ENCODE results near the gene KIAA1217. TPM values are rescaled to one million over a fixed set of nuclear protein-coding genes. Genes with fewer than 3 reads are reported as not detected.

The KIAA1217 gene
- total and polyA plus RNA-seq, 9 donors: 18.8 to 39.7 (median 21.8) TPM

- H3K27ac ChIP-seq (ENCODE audit: low read length): peak overlapping the region; percentile 50
These were observed 98.2 kb downstream of the KIAA1217 start for GRCh38 chr10:24307116-24307515.

GRCh38 chr10:24307696-24308485 is 99.0 kb downstream of the KIAA1217 start:
- peaks cover 36% of the 10 kb centered on the region for H3K4me1 ChIP-seq (ENCODE audit: control insufficient read depth, insufficient read depth, low read length)
- no peaks in the 10 kb centered on the region for H3K9me3 ChIP-seq (replicated peaks; ENCODE audit: control insufficient read depth, low read depth, low read length)
- H3K27me3 ChIP-seq (ENCODE audit: control insufficient read depth, insufficient read depth, low read length): no peaks in the 10 kb centered on the region
- WGBS (ENCODE audit: insufficient coverage): 67% methylated on average over 5 of the region's 11 CpGs
- peak; percentile 65 for DNase-seq
- H3K27ac ChIP-seq (ENCODE audit: low read length): no peak overlapping the region
- no peak overlapping the region for H3K4me3 ChIP-seq (ENCODE audit: low read length)
- H3K36me3 ChIP-seq (ENCODE audit: control insufficient read depth, insufficient read depth, low read length): no peaks in the 10 kb centered on the region

More at GRCh38 chr10:24307116-24307515, 98.2 kb downstream of the KIAA1217 start:
- Histone ChIP-seq H3K4me1 (ENCODE audit: control insufficient read depth, insufficient read depth, low read length) (peaks cover 36% of the 10 kb centered on the region), H3K36me3 (ENCODE audit: control insufficient read depth, insufficient read depth, low read length) (no peaks in the 10 kb centered on the region), H3K4me3 (ENCODE audit: low read length) (no peak overlapping the region), H3K27me3 (ENCODE audit: control insufficient read depth, insufficient read depth, low read length) (no peaks in the 10 kb centered on the region), H3K9me3 (replicated peaks; ENCODE audit: control insufficient read depth, low read depth, low read length) (no peaks in the 10 kb centered on the region)
- 46% methylated on average over 2 of the region's 4 CpGs for WGBS (ENCODE audit: insufficient coverage)
- DNase-seq: peak; percentile 57

- H3K27me3 ChIP-seq (ENCODE audit: control insufficient read depth, insufficient read depth, low read length): no peaks in the 10 kb centered on the region
- DNase-seq: no peak
- H3K4me3 ChIP-seq (ENCODE audit: low read length): no peak overlapping the region
- WGBS (ENCODE audit: insufficient coverage): 73% methylated on average over 2 of the region's 5 CpGs
- H3K27ac ChIP-seq (ENCODE audit: low read length): no peak overlapping the region
- H3K4me1 ChIP-seq (ENCODE audit: control insufficient read depth, insufficient read depth, low read length): peaks cover 26% of the 10 kb centered on the region
- H3K9me3 ChIP-seq (replicated peaks; ENCODE audit: control insufficient read depth, low read depth, low read length): no peaks in the 10 kb centered on the region
- H3K36me3 ChIP-seq (ENCODE audit: control insufficient read depth, insufficient read depth, low read length): no peaks in the 10 kb centered on the region
These were observed 101.2 kb downstream of the KIAA1217 start for GRCh38 chr10:24310104-24310503.

- H3K27ac ChIP-seq (ENCODE audit: low read length): no peak overlapping the region
- no peaks in the 10 kb centered on the region for H3K36me3 ChIP-seq (ENCODE audit: control insufficient read depth, insufficient read depth, low read length)
- 54% methylated on average over 3 of the region's 6 CpGs for WGBS (ENCODE audit: insufficient coverage)
These were observed 103.0 kb downstream of the KIAA1217 start for GRCh38 chr10:24311888-24312287.

DNA sequence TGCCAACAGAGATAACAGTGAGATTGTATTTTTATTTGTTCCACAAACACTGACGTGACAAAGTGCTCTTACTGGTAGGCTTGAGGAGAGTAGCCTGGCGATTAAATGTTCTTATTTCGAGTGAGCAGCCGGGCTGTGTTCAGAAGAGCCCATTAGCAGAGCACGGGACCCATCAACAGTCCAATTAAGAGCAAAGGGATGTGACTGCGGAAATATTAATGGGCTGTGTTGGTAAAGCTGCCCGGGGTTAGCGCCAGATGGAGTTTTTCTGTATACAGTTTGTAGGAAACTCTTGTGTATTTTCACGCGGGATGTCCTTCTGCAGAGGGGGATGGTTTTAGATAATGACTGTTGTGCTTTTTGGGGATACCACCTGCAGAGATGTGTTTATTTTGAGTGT is 104.3 kb downstream of the KIAA1217 start:
- H3K4me3 ChIP-seq (ENCODE audit: low read length): no peak overlapping the region
- no peak overlapping the region for H3K27ac ChIP-seq (ENCODE audit: low read length)
- peaks cover 8% of the 10 kb centered on the region for H3K4me1 ChIP-seq (ENCODE audit: control insufficient read depth, insufficient read depth, low read length)
- WGBS (ENCODE audit: insufficient coverage): 89% methylated on average over 10 of the region's 10 CpGs
- DNase-seq: no peak
- no peaks in the 10 kb centered on the region for H3K9me3 ChIP-seq (replicated peaks; ENCODE audit: control insufficient read depth, low read depth, low read length)
- no peaks in the 10 kb centered on the region for H3K36me3 ChIP-seq (ENCODE audit: control insufficient read depth, insufficient read depth, low read length)
- no peaks in the 10 kb centered on the region for H3K27me3 ChIP-seq (ENCODE audit: control insufficient read depth, insufficient read depth, low read length)

More at GRCh38 chr10:24311888-24312287, 103.0 kb downstream of the KIAA1217 start:
- H3K4me1 ChIP-seq (ENCODE audit: control insufficient read depth, insufficient read depth, low read length): peaks cover 19% of the 10 kb centered on the region
- no peak overlapping the region for H3K4me3 ChIP-seq (ENCODE audit: low read length)
- H3K9me3 ChIP-seq (replicated peaks; ENCODE audit: control insufficient read depth, low read depth, low read length): no peaks in the 10 kb centered on the region
- DNase-seq: no peak
- H3K27me3 ChIP-seq (ENCODE audit: control insufficient read depth, insufficient read depth, low read length): no peaks in the 10 kb centered on the region

DNA sequence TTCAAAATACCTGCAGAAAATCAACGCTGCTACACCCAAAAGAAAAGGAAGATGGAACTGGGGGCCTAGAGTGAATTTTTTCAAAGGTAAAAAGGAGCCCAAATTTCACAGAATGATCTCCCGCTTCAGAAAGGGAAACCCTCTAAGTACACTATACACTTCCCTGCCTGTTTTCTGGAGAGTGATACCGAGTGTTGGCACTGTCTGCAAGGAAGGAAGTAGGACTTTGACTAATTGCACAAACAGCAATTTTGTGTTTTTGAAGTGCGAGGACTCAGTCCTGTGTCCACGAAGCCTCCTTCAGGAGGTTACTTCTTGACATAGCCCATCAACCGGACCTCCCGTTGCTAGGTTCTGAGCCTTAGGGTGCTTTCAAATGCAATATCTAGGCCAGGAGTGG is 106.3 kb downstream of the KIAA1217 start:
- H3K4me1 ChIP-seq (ENCODE audit: control insufficient read depth, insufficient read depth, low read length): peaks cover 3% of the 10 kb centered on the region
- no peak for DNase-seq

DNA sequence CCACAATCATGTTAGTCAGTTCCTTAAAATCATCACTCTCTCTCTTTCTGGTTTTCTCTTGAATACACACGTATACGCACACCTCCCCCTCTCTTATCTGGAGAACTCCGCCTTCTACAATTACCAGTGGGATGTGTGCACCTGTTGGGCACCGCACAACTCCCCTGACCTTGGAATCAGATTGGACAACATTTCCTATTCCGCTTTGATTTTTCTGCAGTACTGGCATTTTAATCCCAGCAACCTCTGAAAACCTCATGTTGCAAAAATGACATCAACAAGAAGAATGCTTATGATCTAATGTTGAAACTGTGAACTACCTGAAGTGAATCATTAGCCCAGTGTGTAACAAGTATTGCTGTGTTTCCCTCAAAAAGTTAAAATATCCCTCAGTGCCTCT is 109.6 kb downstream of the KIAA1217 start:
- no peak overlapping the region for H3K4me3 ChIP-seq (ENCODE audit: low read length)
- no peaks in the 10 kb centered on the region for H3K27me3 ChIP-seq (ENCODE audit: control insufficient read depth, insufficient read depth, low read length)
- no peak for DNase-seq
- H3K4me1 ChIP-seq (ENCODE audit: control insufficient read depth, insufficient read depth, low read length): no peaks in the 10 kb centered on the region
- WGBS (ENCODE audit: insufficient coverage): 85% methylated on average over 4 of the region's 5 CpGs
- no peaks in the 10 kb centered on the region for H3K36me3 ChIP-seq (ENCODE audit: control insufficient read depth, insufficient read depth, low read length)
- no peaks in the 10 kb centered on the region for H3K9me3 ChIP-seq (replicated peaks; ENCODE audit: control insufficient read depth, low read depth, low read length)
- no peak overlapping the region for H3K27ac ChIP-seq (ENCODE audit: low read length)

More for the DNA sequence above, 106.3 kb downstream of the KIAA1217 start:
- H3K9me3 ChIP-seq (replicated peaks; ENCODE audit: control insufficient read depth, low read depth, low read length): no peaks in the 10 kb centered on the region
- no peaks in the 10 kb centered on the region for H3K36me3 ChIP-seq (ENCODE audit: control insufficient read depth, insufficient read depth, low read length)
- 83% methylated on average over 3 of the region's 7 CpGs for WGBS (ENCODE audit: insufficient coverage)
- H3K4me3 ChIP-seq (ENCODE audit: low read length): no peak overlapping the region
- H3K27me3 ChIP-seq (ENCODE audit: control insufficient read depth, insufficient read depth, low read length): no peaks in the 10 kb centered on the region
- H3K27ac ChIP-seq (ENCODE audit: low read length): no peak overlapping the region

GRCh38 chr10:24320373-24320772 is 111.4 kb downstream of the KIAA1217 start:
- WGBS (ENCODE audit: insufficient coverage): 60% methylated on average over 1 of the region's 2 CpGs
- Histone ChIP-seq H3K27me3 (ENCODE audit: control insufficient read depth, insufficient read depth, low read length) (no peaks in the 10 kb centered on the region), H3K4me3 (ENCODE audit: low read length) (no peak overlapping the region), H3K27ac (ENCODE audit: low read length) (no peak overlapping the region), H3K9me3 (replicated peaks; ENCODE audit: control insufficient read depth, low read depth, low read length) (no peaks in the 10 kb centered on the region), H3K36me3 (ENCODE audit: control insufficient read depth, insufficient read depth, low read length) (no peaks in the 10 kb centered on the region), H3K4me1 (ENCODE audit: control insufficient read depth, insufficient read depth, low read length) (no peaks in the 10 kb centered on the region)
- DNase-seq: no peak

- H3K27ac ChIP-seq (ENCODE audit: low read length): no peak overlapping the region
- WGBS (ENCODE audit: insufficient coverage): no CpG with 5 or more reads among the region's 3 CpGs
- H3K9me3 ChIP-seq (replicated peaks; ENCODE audit: control insufficient read depth, low read depth, low read length): peaks cover 6% of the 10 kb centered on the region
These were observed 115.7 kb downstream of the KIAA1217 start for GRCh38 chr10:24324651-24325050.

DNA sequence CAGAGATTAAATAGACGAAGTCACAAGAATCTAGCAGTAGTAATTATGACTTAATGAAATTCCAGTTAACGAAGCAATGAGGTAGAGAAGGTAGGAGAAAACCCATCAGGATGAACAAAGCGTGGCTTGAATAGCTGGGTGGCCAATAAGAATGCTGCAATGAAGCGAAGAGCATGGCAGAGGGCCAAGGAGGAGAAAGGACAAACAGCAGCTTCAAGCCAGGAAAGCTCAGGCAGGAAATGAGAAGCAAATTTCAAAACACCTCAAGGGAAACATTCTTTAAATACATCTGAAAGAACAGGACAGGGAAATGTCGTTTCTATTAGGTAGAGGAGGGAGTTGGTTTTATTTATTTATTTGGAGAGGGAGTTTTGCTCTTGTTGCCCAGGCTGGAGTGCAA is 122.5 kb downstream of the KIAA1217 start:
- Histone ChIP-seq H3K9me3 (replicated peaks; ENCODE audit: control insufficient read depth, low read depth, low read length) (peaks cover 6% of the 10 kb centered on the region), H3K27me3 (ENCODE audit: control insufficient read depth, insufficient read depth, low read length) (no peaks in the 10 kb centered on the region), H3K4me3 (ENCODE audit: low read length) (no peak overlapping the region), H3K4me1 (ENCODE audit: control insufficient read depth, insufficient read depth, low read length) (no peaks in the 10 kb centered on the region), H3K27ac (ENCODE audit: low read length) (no peak overlapping the region), H3K36me3 (ENCODE audit: control insufficient read depth, insufficient read depth, low read length) (no peaks in the 10 kb centered on the region)
- peak; percentile 77 for DNase-seq
- 46% methylated on average over 2 of the region's 5 CpGs for WGBS (ENCODE audit: insufficient coverage)

More at GRCh38 chr10:24324651-24325050, 115.7 kb downstream of the KIAA1217 start:
- no peak for DNase-seq
- Histone ChIP-seq H3K4me1 (ENCODE audit: control insufficient read depth, insufficient read depth, low read length) (no peaks in the 10 kb centered on the region), H3K27me3 (ENCODE audit: control insufficient read depth, insufficient read depth, low read length) (no peaks in the 10 kb centered on the region), H3K4me3 (ENCODE audit: low read length) (no peak overlapping the region), H3K36me3 (ENCODE audit: control insufficient read depth, insufficient read depth, low read length) (no peaks in the 10 kb centered on the region)
